Glutamatergic neuron (in vitro differentiated cells): ENCODE measurements around the gene MICAL3. TPM values are rescaled to one million over a fixed set of nuclear protein-coding genes. Genes with fewer than 3 reads are reported as not detected.

Experiments used
- DNase-seq: peaks from one replicate; pipeline ENCODE4 v3.0.0; 2022
- H3K27ac Mint-ChIP-seq: one replicate; pipeline ENCODE4 v1.8.0; 2020; ENCODE audit warnings: mild to moderate bottlenecking, mixed read lengths, inconsistent platforms; ENCODE audit not compliant: unreplicated experiment
- H3K27me3 Mint-ChIP-seq: one replicate; pipeline ENCODE4 v1.8.0; 2020; ENCODE audit warnings: mild to moderate bottlenecking, moderate library complexity, mixed read lengths, inconsistent platforms; ENCODE audit not compliant: unreplicated experiment
- H3K36me3 Mint-ChIP-seq: one replicate; pipeline ENCODE4 v1.8.0; 2020; ENCODE audit warnings: mild to moderate bottlenecking, mixed read lengths, inconsistent platforms; ENCODE audit not compliant: unreplicated experiment
- H3K4me1 Mint-ChIP-seq: one replicate; pipeline ENCODE4 v1.8.0; 2020; ENCODE audit warnings: mild to moderate bottlenecking, low read depth, mixed read lengths, inconsistent platforms; ENCODE audit not compliant: unreplicated experiment
- H3K4me3 Mint-ChIP-seq: one replicate; pipeline ENCODE4 v1.8.0; 2020; ENCODE audit warnings: mild to moderate bottlenecking, mixed read lengths, inconsistent platforms; ENCODE audit not compliant: unreplicated experiment
- H3K9me3 Mint-ChIP-seq: one replicate; pipeline ENCODE4 v1.8.0; 2020; ENCODE audit warnings: mild to moderate bottlenecking, moderate library complexity, mixed read lengths, inconsistent platforms; ENCODE audit not compliant: unreplicated experiment
- total RNA-seq: library from RNA; stranded (reverse); fragmentation: NEBNext Ultra II Directional; extraction: Animal tissue kit (Norgen Biotek cat#: 25700); gene quantifications from one replicate; pipeline ENCODE4 v1.2.1, GENCODE V29; 2021; ENCODE audit not compliant: unreplicated experiment
- TF ChIP-seq, protein P1 (sequence below): fragments of 200-600 bp; sonication (generic); IDR thresholded peaks from one replicate; pipeline ENCODE4 v1.5.0; 2021; ENCODE audit not compliant: partially characterized antibody, unreplicated experiment

MICAL3 gene
- total RNA-seq, 1 donor from 2014 or later, result 132 TPM

DNA sequence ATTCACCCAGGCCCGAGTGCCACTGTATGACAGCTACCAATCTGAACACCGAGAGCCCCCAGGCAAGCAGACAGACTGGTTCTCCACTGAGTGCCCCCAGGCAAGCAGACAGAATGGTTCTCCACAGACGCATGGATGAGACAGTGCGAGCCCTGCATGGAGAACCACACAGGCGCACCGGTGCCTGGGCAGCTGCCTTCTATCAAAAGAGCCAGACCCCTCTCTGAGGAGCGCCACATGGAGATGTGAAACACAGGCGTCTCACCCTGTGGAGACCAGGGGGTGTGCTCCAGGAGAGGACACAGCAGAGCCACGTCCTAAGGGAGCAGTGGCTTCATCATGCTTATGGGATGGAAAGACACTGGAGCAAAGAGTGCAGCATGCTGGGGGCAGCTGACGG is 155.6 kb downstream of the MICAL3 start:
- Mint-ChIP-seq H3K4me1 (peaks cover 4% of the 10 kb centered on the region), H3K36me3 (peaks cover 11% of the 10 kb centered on the region), H3K9me3 (peaks cover 6% of the 10 kb centered on the region), H3K4me3 (no peak overlapping the region), H3K27ac (no peak overlapping the region), H3K27me3 (peaks cover 7% of the 10 kb centered on the region)
- no peak for DNase-seq
- TF ChIP-seq, protein P1, sequence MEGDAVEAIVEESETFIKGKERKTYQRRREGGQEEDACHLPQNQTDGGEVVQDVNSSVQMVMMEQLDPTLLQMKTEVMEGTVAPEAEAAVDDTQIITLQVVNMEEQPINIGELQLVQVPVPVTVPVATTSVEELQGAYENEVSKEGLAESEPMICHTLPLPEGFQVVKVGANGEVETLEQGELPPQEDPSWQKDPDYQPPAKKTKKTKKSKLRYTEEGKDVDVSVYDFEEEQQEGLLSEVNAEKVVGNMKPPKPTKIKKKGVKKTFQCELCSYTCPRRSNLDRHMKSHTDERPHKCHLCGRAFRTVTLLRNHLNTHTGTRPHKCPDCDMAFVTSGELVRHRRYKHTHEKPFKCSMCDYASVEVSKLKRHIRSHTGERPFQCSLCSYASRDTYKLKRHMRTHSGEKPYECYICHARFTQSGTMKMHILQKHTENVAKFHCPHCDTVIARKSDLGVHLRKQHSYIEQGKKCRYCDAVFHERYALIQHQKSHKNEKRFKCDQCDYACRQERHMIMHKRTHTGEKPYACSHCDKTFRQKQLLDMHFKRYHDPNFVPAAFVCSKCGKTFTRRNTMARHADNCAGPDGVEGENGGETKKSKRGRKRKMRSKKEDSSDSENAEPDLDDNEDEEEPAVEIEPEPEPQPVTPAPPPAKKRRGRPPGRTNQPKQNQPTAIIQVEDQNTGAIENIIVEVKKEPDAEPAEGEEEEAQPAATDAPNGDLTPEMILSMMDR, result no peak

DNA sequence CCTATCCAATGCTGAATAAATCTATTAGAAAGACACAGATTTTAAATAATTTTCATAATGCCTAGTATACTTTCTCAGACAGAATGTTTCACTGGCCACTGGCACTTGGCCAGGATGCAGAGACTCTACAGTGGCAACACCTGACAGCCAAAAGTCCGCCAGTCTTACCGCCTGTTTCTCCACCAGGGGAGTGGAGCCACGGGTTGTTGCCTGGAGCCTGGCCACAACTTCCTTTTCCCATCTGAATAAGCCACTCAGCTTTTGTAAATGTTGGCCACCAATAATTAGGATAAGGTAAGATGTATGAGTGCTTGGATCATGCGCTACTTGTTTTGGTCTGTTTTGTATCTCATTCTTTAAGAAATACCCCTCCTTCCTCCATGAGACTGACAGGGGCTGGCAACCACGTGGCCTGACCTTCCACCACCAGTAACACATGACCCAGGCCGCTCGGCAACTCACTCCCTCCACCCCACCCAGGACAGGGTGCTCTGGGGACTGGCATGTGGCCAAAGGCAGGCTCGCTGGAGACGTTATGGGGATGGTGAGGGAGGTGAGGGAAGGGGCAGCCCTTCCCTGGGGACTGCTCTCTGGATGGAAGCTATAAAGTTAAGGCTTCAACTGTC is 157.1 kb downstream of the MICAL3 start:
- no peak for DNase-seq
- Mint-ChIP-seq H3K4me3 (no peak overlapping the region), H3K27ac (no peak overlapping the region), H3K4me1 (peaks cover 2% of the 10 kb centered on the region), H3K36me3 (peaks cover 9% of the 10 kb centered on the region), H3K9me3 (peaks cover 4% of the 10 kb centered on the region), H3K27me3 (peaks cover 4% of the 10 kb centered on the region)
- TF ChIP-seq, protein P1, result no peak

DNA sequence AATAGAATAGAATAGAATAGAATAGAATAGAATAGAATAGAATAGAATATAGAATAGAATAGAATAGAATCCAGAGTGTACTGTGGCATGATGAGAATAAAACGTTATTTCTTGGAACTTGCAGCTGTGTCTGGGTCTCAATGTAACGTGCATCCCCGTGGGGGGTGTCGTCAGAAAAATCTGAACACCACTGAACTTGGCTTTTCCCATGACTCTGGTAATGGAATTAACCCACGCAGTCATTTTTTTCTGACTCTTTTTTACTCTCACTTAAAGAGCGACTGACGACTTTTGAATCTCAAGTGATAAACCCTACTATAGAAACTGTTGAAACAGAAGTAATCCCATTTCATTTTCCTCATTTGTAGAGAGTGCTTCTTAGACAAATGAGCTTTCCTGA is 157.7 kb downstream of the MICAL3 start:
- Mint-ChIP-seq H3K4me1 (peaks cover 2% of the 10 kb centered on the region), H3K4me3 (no peak overlapping the region), H3K27me3 (peaks cover 4% of the 10 kb centered on the region)

DNA sequence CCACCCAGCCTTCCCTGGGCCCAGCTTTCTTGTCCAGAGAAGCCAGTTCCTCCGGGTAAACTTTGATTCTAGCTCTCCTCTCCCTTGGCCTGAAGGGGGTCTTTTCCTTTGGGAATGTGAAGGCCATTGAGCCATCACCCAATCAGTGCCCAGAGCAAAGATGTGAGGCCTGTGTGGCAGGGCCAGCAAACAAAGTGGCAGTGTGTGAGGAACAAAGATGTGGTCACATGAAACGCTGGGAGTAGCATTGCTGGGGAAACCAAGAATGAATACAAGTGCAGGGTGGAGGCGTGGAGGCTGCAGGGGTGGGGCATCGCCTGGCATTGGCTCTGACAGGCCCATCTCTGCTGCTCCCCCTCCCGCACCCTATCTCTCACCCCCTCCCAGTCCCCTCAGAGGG is 158.2 kb downstream of the MICAL3 start:
- TF ChIP-seq, protein P1, result no peak
- H3K27ac Mint-ChIP-seq, result no peak overlapping the region
- H3K36me3 Mint-ChIP-seq, result peaks cover 9% of the 10 kb centered on the region
- no peak overlapping the region for H3K4me3 Mint-ChIP-seq
- H3K4me1 Mint-ChIP-seq, result peaks cover 2% of the 10 kb centered on the region
- H3K27me3 Mint-ChIP-seq, result peaks cover 4% of the 10 kb centered on the region
- DNase-seq, result no peak
- H3K9me3 Mint-ChIP-seq, result peaks cover 3% of the 10 kb centered on the region

More for the DNA sequence above, 157.7 kb downstream of the MICAL3 start:
- DNase-seq, result no peak
- H3K9me3 Mint-ChIP-seq, result peaks cover 3% of the 10 kb centered on the region
- H3K36me3 Mint-ChIP-seq, result peaks cover 9% of the 10 kb centered on the region
- TF ChIP-seq, protein P1, result no peak
- no peak overlapping the region for H3K27ac Mint-ChIP-seq

DNA sequence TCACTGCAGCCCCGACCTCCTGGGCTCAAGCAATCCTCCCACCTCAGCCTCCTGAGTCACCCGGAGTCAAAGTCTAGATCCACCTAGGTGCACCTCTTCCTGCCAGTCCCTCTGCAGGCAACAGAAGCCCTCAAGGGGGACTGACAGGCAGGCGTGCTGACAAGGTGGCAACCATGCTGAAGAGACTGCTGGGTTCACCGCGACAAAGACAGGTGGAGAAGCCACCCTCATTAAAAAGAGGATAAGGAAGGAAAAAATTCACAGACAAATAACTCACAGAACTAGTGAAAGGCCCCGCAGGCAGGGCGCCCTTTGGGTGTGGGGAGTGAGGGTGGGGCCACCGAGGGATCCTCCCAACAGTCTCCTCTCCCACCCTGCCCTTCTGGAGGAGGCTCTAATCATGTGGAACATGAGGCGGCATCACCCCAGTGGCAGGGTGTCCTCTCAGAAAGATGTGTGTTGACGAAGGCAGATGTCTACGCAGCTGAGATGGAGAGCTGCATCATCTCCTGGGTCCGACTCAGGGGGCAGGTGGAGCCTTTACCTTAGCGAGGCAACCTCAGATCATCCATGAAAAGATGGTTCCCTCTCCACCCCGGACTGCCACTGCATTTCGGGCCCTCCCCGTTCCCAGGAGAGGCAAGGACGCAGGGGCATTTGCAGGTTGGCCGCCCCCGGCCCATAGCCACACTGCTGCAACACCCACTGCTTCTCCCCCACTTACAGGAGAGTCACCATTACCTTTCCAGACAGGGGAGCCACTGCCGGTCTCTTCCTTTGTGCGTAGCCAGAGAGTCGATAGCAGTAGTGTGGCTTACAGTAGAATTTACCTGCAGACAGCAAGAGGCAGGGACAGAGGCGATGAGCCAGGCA is 158.9 kb downstream of the MICAL3 start:
- Mint-ChIP-seq H3K27ac (no peak overlapping the region), H3K4me3 (no peak overlapping the region)
- DNase-seq, result no peak

More for the DNA sequence above, 158.9 kb downstream of the MICAL3 start:
- H3K4me1 Mint-ChIP-seq, result peaks cover 2% of the 10 kb centered on the region
- TF ChIP-seq, protein P1, result no peak
- peaks cover 9% of the 10 kb centered on the region for H3K36me3 Mint-ChIP-seq
- H3K27me3 Mint-ChIP-seq, result peaks cover 4% of the 10 kb centered on the region
- H3K9me3 Mint-ChIP-seq, result peaks cover 3% of the 10 kb centered on the region
